Left ventricle myocardium inferior (tissue), 1 donor: ENCODE measurements around the gene ANKH. TPM values are rescaled to one million over a fixed set of nuclear protein-coding genes. Genes with fewer than 3 reads are reported as not detected.
A peak's percentile ranks its signal among the peaks of the same experiment; 100 is the strongest.

Source experiments
- DNase-seq: peaks from one replicate; pipeline ENCODE4 v3.0.0-alpha.2; 2020
- H3K27ac ChIP-seq: fragments of 200-600 bp; replicated peaks from 2 replicates; pipeline ENCODE4 v1.8.0; 2021
- H3K27me3 ChIP-seq: fragments of 200-600 bp; 2 replicates; pipeline ENCODE4 v1.8.0; 2021; ENCODE audit warnings: low read depth
- H3K36me3 ChIP-seq: fragments of 200-600 bp; 2 replicates; pipeline ENCODE4 v1.8.0; 2021
- H3K4me1 ChIP-seq: fragments of 200-600 bp; 2 replicates; pipeline ENCODE4 v1.8.0; 2021
- H3K4me3 ChIP-seq: fragments of 200-600 bp; 2 replicates; pipeline ENCODE4 v1.8.0; 2021; ENCODE audit warnings: mild to moderate bottlenecking, moderate library complexity
- H3K9me3 ChIP-seq: fragments of 200-600 bp; replicated peaks from 2 replicates; pipeline ENCODE4 v1.8.0; 2021
- intact Hi-C: fragments of 100-400 bp; cut with micrococcal nuclease; formaldehyde crosslinking; loops from one replicate; pipeline ENCODE4 v1.11.0; 2022
- total RNA-seq: library from RNA; stranded (reverse); fragmentation: NEBNext Ultra II Directional; extraction: Animal tissue kit (Norgen Biotek cat#: 25700); gene quantifications from one replicate; pipeline ENCODE4 v1.2.1, GENCODE V29; 2021
- TF ChIP-seq, protein P1 (sequence below): fragments of 200-600 bp; IDR thresholded peaks from 2 replicates; pipeline ENCODE4 v1.8.0; 2021; ENCODE audit warnings: antibody characterized with exemption, mild to moderate bottlenecking, borderline replicate concordance
- donor health status: DM: no; HTN: yes; CAD: no; lungs with severe emphysema.

ANKH gene
- total RNA-seq, 1 donor from 2014 or later: 227 TPM

GRCh38 chr5:14672484-14673394, 198.8 kb downstream of the ANKH start:
- intact Hi-C loops: no loop called here
- Histone ChIP-seq H3K27me3 (no peaks in the 10 kb centered on the region), H3K9me3 (no peaks in the 10 kb centered on the region), H3K36me3 (no peaks in the 10 kb centered on the region), H3K4me3 (no peak overlapping the region), H3K27ac (peak overlapping the region; percentile 7), H3K4me1 (peaks cover 100% of the 10 kb centered on the region)
- no peak for DNase-seq
- TF ChIP-seq, protein P1, sequence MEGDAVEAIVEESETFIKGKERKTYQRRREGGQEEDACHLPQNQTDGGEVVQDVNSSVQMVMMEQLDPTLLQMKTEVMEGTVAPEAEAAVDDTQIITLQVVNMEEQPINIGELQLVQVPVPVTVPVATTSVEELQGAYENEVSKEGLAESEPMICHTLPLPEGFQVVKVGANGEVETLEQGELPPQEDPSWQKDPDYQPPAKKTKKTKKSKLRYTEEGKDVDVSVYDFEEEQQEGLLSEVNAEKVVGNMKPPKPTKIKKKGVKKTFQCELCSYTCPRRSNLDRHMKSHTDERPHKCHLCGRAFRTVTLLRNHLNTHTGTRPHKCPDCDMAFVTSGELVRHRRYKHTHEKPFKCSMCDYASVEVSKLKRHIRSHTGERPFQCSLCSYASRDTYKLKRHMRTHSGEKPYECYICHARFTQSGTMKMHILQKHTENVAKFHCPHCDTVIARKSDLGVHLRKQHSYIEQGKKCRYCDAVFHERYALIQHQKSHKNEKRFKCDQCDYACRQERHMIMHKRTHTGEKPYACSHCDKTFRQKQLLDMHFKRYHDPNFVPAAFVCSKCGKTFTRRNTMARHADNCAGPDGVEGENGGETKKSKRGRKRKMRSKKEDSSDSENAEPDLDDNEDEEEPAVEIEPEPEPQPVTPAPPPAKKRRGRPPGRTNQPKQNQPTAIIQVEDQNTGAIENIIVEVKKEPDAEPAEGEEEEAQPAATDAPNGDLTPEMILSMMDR: no peak

- DNase-seq: no peak
- Histone ChIP-seq H3K27me3 (no peaks in the 10 kb centered on the region), H3K27ac (peak overlapping the region; percentile 7), H3K36me3 (no peaks in the 10 kb centered on the region), H3K4me1 (peaks cover 100% of the 10 kb centered on the region), H3K9me3 (no peaks in the 10 kb centered on the region), H3K4me3 (no peak overlapping the region)
- intact Hi-C loops: no loop called here
- TF ChIP-seq, protein P1: no peak
Observed at GRCh38 chr5:14672082-14672481, 199.5 kb downstream of the ANKH start.

- Histone ChIP-seq H3K36me3 (no peaks in the 10 kb centered on the region), H3K9me3 (no peaks in the 10 kb centered on the region), H3K27ac (peak overlapping the region; percentile 16), H3K27me3 (no peaks in the 10 kb centered on the region), H3K4me1 (peaks cover 100% of the 10 kb centered on the region), H3K4me3 (no peak overlapping the region)
- TF ChIP-seq, protein P1: no peak
- intact Hi-C loops: no loop called here
- no peak for DNase-seq
Observed at GRCh38 chr5:14671414-14671813, 200.2 kb downstream of the ANKH start.

DNA sequence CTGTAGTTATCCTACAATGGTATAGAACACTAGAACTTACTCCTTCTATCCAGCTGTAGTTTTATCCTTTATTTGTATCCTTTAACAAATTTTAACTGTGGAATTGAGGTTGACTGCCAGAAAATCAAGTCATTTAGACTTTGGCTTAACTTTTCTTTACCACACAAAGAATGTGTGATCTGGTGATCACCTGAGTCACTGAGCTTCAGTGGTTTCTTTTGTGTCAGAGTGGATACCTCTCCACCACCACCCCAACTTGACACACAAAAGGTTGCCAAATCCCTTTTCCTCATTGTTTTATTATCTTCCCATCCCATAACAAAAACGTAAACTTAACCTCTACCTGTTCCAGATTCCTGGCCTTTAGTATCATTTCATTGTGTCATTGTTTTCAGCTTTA, 201.6 kb downstream of the ANKH start:
- Histone ChIP-seq H3K4me1 (peaks cover 100% of the 10 kb centered on the region), H3K4me3 (no peak overlapping the region), H3K27ac (no peak overlapping the region), H3K27me3 (no peaks in the 10 kb centered on the region), H3K9me3 (no peaks in the 10 kb centered on the region), H3K36me3 (no peaks in the 10 kb centered on the region)
- no peak for DNase-seq
- TF ChIP-seq, protein P1: no peak
- intact Hi-C loops: no loop called here

DNA sequence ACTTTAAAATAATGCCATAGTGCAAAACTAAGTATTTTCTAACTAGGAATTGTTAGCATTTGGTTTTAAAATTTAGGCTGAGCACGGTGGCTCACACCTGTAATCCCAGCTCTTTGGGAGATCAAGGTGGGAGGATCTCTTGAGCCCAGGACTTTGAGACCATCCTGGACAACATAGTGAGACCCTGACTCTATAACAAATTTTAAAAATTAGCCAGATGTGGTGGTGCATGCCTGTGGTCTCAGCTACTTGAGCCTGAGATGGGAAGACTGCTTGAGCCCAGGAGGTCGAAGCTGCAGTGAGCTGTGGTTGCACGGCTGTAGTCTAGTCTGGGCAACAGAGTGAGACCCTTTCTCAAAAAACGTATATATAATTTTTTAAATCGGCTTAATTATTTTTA, 202.2 kb downstream of the ANKH start:
- Histone ChIP-seq H3K36me3 (no peaks in the 10 kb centered on the region), H3K9me3 (no peaks in the 10 kb centered on the region), H3K27me3 (no peaks in the 10 kb centered on the region), H3K4me1 (peaks cover 96% of the 10 kb centered on the region), H3K4me3 (no peak overlapping the region), H3K27ac (peak overlapping the region; percentile 22)
- no peak for DNase-seq
- intact Hi-C loops: no loop called here
- TF ChIP-seq, protein P1: no peak
